GM19239 (cell line): ENCODE results near the gene BTN1A1.
A peak's percentile ranks its signal among the peaks of the same experiment; 100 is the strongest.

Experiments
- DNase-seq: peaks from one replicate; pipeline ENCODE4 v3.0.0; 2011; ENCODE audit warnings: low spot score; ENCODE audit not compliant: insufficient read length
- FAIRE-seq: peaks from 2 replicates; lab custom pipeline; 2011; peaks lifted over from hg19 to GRCh38; lab: Jason Lieb, UNC

The BTN1A1 gene

DNA sequence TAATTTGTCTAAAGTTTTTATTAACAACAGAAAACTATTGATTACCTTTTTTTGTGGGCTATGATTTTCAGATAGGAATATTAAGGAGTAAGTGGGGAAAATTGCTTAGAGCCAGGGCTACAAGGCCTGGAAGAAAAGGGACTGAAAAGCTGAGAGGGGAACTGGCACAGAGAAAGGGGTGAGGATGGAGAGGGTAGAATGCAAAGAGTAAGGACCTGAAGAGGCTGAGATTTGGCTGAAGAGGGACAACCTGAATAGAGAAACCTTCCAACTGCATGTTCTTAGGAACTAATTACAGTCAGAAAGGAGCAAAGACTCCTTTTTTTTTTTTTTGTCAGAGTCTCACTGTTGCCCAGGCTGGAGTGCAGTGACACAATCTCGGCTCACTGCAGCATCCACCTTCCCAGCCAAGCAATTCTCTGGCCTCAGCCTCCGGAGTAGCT is 25.6 kb upstream of the BTN1A1 start:
- no peak for DNase-seq
- peak; percentile 33 for FAIRE-seq

DNA sequence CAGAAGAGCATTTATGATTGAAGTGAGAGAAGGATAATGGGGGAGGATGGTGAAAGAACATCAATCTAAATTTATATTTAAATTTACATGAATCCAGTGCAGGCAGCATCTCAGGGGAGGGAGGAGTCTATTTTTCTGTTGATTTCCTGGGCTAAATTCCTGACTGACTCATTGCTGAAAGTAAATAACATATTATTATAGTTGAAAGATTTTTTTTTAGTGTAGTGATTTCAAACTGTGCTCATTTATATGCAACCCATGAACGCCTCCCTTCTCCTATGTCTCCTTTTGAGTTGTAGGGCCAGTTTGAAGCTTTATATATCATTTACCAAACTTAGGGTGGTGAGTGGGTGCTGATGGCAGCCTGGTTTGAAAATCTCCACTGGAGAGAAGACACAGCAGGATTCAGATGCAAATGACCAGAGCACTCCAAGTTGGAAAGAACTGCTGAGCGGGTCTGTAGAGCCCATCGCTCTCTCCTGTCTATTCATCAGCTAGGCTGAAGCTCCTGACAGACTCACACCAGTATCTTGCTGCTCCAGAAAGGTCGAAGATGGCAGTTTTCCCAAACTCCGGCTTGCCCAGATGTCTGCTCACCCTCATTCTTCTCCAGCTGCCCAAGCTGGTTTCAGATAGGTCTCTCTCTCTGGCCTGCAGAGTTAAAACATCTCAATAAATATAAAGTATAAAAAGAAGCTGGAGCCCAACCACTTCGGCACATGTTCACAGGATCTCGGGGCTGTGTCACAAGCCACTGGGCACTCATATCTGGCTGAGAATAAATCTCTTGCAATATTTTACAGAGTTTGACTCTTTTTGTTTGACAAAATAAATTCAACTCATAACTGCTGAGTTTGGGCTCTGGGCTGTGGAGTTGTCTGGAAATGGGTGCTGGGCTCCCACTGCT is 24.0 kb upstream of the BTN1A1 start:
- DNase-seq (no peak), FAIRE-seq (no peak)

DNA sequence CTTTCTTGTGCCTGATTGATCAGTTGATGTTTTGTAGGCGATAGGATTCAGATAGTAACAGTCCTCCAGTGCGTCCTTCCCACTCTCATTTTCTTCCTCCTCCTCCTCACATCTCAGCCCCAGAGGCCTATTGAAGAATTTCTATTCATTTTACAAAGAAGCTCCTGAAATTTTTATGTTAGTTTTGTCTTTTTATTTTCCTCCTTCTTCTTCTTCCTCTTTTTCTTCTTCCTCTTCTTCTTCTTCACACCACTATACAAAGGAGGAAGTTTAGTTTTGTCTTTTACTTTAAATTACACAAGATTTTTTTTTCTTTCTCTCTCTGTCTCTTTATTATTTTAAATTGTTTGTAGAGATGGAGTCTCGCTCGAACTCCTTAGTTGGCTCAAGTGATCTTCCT is 23.2 kb upstream of the BTN1A1 start:
- DNase-seq (no peak), FAIRE-seq (no peak)

DNA sequence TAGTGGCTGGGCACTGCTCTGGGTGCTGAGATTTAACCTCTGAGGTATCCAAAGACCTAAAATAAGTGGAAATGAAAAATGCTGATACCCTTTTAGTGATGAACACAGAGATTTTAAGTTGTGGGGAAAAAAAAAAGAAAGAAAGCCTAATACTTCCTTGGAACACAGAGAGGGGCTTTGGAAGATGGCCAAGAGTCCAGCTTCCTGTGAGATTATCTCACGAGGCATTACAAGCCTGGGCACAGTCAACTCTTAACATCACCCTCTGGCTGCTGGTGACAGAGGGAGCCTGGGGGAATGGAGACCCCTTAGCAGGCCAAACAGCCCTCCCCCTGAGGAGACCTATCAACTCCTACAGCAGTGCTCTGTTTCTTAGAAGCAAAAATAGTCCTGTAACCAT is 22.7 kb upstream of the BTN1A1 start:
- DNase-seq: no peak
- FAIRE-seq: no peak

DNA sequence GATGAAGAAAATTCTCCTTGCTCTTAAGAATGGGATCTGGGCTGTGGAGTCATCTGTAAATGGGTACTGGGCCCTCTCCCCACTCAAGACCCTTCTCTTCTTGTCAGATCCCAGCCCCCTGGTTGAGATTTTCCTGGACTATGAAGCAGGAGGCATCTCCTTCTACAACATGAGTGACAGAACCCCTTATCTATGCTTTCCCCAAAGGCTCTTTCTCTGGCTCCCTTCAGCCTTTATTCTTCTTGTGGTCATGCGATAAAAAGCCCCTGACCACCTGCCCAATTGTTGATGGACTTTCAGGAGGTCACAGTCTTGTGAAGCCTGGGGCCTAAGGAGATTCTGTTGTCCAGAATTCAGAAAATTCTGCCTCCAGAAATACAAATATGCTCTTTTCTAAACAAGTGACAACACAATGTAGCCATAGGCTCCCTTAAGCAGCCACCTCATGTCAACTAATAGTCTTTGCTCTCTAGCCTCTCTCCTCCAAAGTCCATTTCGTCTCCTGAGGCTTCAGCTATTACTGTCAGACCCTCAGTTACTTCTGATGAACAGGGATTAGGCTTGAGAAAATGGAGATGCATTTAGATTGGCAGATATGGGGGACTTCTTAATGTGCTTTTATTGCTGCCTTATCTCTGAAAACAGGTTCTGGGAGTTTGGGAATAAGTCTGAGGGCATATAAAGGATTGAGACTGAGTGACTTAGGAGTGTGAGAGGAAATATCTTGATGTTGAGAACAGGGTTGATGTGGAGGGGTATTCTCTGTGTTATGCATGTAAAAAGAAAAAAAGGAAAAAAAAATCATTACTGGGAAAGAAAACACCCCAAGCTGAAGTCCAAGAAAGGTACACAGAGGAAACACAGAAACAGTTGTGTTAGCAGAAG is 21.8 kb upstream of the BTN1A1 start:
- DNase-seq (no peak), FAIRE-seq (no peak)

DNA sequence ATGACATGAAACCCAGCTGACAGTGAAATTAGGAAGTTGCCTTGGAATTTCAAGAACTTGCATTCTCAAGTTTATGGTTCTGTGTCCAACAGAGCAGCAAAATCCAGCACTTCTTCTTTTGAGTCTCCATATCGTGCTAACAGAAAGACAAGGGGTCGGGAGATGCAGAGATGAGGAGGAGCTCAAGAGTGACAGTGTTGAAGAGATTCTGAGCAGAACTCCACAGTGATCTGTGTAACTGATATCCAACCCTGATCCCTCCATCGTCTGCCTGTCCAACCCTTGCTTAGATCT is 21.2 kb upstream of the BTN1A1 start:
- FAIRE-seq: no peak
- DNase-seq: no peak

DNA sequence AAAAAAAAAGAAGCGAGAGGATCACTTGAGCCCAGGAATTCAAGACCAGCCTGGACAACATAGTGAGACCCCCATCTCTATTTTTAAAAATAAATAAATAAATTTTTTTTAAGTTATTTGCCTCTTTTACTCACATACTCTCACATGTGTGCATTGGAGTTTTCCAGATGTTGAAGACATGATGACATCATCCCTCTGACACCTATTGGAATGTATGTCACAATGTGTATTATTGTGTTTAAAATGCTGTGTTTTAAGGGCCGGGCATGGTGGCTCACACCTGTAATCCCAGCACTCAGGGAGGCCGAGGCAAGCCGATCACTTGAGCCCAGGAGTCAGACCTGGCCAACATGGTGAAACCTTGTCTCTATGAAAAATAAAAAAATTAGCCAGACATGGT is 17.8 kb upstream of the BTN1A1 start:
- no peak for FAIRE-seq
- no peak for DNase-seq

DNA sequence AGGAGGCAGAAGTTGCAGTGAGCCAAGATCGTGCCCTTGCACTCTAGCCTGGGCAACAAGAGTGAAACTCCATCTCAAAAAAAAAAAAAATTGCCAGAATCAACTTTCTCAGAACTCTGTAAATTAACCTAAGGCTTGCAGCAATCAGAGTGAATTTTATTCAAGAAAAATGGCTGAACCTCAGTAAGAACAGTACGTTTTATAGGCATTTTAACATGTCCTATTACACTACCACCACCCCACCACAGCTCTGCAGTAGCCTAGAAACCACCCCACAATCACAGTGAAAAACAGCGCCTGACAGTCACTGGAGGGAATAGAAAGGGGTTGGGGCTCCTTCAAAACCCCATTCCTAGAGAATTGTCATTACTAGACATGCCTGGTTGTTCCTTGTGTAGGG is 16.4 kb upstream of the BTN1A1 start:
- DNase-seq (no peak), FAIRE-seq (no peak)

DNA sequence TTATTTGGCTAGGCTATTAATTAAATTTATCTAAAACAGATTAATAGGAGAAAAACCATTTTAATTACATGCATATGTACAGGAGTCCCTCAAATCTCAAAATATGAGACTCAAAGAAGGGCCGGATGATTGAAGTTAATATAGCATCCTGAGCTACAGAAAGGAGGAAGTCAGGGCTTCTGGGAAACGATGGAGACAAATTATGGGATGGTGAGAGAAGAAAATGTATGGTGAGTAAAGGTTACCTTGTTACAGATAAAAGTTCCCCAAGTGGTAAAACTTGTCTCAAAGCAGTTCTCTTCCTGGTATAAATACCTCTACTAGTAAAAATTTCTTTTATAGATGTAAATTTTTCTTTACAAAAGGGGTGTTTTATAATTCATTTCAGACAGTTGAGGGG is 15.9 kb upstream of the BTN1A1 start:
- DNase-seq (no peak), FAIRE-seq (no peak)

DNA sequence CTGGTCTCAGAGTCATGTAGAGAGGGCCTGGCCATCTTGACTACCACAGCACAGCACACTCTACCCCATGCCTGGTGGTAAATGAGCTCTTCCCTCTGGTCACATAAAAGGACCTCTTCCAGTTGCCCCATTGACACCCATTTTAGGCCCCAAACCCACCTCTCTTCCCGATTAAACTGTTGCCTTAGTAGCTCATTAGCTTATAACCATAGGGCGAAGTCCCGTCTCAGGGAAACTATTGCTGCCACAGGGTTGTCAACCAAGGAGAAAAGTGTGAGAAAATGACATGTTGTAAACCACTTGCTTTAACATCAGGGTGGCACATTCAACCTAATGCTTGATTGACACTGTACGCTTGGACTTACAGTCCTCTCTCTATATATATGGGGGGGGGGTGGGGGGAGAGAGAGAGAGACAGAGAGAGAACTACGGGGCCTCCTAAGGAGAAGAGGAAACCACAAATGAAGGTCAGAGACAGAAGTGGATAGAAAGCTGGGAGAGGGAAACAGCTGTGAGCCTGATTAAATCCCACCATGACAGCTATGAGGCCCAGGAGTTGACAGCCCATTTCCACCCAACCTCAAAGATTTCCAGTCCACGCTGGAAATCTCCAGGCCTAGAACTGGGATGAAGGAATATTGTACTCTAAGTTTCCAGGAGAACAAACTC is 14.9 kb upstream of the BTN1A1 start:
- DNase-seq (no peak), FAIRE-seq (no peak)

DNA sequence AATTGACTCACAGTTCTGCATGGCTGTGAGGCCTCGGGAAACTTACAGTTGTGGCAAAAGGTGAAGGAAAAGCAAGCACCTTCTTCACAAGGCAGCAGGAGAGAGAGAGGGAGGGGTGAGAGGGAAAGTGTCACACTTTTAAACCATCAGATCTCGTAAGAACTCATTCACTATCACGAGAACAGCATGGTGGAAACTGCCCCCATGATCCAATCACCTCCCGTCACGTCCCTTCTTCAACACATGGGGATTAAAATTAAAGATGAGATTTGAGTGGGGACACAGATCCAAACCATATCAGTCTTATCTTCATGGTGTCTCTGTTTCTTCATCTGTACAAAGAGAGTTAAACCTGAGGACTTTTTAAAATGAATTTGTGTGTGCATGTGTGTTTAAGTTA is 13.7 kb upstream of the BTN1A1 start:
- FAIRE-seq (no peak), DNase-seq (no peak)

DNA sequence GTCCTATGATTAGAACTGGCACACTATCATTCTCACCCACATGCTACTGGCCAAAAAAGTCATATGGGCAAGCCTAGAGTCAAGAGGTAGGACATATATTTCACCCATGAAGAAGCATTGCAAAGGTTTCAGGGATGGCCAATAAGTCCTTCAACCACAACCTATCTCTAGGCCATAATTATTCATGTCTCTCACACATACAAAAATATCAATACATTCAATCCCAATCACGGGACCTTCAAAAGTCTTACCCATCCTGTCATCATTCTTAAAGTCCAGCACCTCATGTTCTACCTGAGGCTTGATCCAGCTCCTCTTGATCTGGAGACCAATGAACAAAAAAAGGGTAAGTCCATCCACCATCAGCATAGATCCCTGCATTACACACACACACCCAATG is 12.6 kb upstream of the BTN1A1 start:
- no peak for FAIRE-seq

DNA sequence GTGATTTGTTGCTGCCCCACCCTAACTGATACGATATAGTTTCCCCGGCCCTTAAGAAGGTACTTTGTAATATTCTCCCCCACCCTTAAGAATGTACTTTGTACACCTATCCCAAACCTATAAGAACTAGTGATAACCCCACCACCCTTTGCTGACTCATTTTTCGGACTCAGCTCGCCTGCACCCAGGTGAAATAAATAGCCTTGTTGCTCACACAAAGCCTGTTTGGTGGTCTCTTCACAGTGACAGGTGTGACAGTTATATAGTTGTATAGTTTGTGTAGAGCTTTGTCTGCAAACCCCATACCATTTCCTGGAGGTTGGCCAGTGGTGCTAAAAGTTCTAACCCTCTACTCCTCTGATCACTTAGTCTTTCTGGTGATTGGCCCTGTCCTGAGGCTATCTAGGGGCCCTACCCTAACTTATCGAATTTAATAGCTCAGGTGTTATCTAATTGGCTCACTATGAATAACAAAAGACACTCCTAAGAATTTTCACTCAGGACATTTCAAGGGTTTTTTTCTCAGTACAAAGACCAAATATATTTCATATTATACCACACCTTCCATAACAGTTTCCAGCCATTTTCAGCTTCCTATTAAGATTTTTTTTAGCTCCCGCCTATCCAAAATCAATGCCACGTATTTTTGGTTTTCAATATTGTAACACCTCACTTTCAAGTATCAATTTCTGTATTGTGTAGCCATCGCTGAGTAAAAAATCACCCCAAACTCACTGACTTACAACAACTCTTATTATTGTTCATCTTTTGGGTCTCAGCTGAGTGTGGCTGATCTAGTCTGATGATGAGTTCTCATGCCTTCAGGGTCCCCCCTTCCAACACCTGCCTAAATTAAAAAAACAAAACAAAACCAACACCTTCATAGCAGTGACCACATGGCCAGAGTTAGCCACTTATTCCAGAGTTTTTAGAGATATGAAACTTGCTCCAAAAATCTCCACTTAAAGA is 9.8 kb upstream of the BTN1A1 start:
- DNase-seq: no peak
- no peak for FAIRE-seq

More for the DNA sequence above, 12.6 kb upstream of the BTN1A1 start:
- DNase-seq: no peak

DNA sequence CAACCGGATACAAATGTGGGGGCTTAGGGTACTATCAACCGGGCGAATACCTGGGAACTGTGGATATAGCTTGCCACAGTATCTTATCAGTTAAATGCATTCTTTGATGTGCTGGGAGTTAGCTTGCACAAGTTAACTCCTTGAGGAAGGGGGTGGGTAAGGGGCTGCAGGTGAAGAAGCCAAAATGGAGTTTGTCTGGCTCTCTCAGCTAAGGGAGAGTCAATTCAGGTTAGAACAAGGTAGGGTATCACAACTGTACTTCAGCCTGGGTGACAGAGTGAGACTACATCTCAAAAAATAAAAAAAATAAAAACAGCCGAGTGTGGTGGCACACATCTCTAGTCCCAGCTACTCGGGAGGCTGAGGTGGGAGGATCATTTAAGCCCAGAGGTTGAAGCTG is 8.5 kb upstream of the BTN1A1 start:
- FAIRE-seq (no peak), DNase-seq (no peak)

DNA sequence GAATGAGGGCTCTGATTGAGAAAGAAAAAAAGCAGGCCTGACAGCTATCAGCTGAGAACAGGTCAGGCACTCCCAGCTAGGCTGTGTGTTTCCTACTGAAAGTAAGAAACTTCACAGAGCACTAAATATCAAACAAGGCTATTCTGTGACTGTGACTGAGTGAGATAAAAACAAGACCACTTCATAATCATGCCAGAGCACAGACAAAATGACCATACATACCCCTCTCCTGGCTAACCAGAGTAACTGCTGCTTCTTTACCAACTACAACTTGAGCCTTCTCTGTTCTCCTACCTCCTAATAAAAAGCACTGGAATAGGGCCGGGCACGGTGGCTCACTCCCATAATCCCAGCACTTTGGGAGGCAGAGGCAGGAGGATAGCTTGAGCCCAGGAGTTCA is 6.8 kb upstream of the BTN1A1 start:
- FAIRE-seq (peak; percentile 70), DNase-seq (no peak)

DNA sequence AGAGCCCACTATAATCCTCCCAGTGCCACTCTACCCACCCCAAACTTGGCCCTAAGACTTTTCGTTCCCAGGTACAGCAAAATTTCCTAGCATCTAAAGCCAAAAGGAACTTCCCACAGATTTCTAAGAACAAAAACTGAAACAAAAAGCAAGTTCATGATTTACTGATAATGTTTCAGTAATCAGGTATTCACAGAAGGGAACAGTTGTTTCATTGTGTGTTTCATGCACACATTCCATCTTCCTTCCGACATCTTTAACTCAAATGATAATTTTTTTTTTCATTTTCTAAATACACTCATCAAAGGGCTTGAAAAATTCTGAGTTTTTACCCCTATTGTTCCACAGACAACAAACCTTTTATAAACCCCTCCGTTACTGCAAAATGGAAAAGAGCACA is 6.0 kb upstream of the BTN1A1 start:
- peak; percentile 56 for FAIRE-seq
- DNase-seq: no peak

DNA sequence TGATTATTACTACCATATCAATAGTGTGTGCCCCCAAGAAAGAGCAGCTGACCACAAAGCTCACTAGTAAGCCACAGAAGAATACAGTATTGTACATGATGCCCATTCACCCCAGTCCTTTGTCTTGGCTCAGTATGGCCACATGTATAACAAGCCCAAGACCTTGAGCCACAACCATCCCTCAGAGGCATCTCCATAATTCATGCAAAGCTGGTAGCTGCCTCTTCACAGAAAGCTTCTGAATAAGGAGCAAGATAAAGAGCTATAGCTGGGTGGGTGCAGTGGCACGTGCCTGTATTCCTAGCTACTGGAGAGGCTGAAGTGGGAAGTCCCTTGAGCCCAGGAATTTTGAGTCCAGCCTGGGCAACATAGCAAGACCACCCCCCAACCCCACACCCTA is 4.8 kb upstream of the BTN1A1 start:
- FAIRE-seq (no peak), DNase-seq (no peak)

DNA sequence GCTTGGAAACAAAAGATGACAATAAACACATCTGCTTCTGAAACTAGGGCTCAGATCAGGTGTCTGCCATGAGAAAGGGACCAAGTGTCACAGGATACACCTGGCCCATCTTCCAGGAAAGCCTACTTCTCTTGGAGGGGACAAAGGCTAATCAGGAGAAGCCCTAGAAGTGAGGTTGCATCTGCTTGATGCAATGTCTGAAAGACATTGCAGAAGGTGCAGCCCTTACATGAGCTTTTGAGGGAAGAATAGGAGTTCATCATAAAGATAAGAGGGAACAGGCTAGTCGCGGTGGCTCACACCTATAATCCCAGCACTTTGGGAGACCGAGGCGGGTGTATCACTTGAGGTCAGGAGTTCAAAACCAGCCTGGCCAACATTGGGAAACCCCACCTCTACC is 2.5 kb upstream of the BTN1A1 start:
- DNase-seq (no peak), FAIRE-seq (no peak)

DNA sequence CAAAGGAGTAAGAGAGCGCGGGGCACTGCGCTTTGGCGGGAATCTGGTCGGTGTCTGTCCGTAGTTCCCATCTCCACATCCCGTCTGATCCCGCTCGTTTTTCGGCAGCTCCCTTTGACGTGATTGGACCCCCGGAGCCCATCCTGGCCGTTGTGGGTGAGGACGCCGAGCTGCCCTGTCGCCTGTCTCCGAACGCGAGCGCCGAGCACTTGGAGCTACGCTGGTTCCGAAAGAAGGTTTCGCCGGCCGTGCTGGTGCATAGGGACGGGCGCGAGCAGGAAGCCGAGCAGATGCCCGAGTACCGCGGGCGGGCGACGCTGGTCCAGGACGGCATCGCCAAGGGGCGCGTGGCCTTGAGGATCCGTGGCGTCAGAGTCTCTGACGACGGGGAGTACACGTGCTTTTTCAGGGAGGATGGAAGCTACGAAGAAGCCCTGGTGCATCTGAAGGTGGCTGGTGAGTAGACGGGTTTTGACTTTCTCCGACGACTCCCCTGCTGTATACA is 1.4 kb downstream of the BTN1A1 start:
- peak; percentile 13 for DNase-seq
- FAIRE-seq: peak; percentile 73

DNA sequence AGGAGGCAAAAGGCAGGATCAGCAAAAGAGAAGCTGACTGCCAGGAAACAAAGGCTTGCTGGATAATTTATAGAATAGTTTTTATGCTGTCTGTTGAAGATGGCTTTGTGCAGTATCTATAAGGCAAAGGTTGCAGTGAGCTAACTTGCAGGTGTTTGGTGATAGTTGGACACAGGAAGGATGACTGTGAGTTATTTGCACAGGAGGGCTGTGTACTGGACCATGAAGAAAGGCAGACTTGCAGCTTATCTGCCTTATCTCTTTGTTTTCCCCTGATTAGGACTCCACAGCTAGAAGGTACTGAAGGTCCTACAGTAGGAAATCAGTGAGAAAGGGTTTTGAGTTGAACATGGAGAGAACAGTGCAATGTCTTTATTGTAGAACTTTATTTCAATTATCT is 2.1 kb downstream of the BTN1A1 start:
- peak; percentile 79 for FAIRE-seq
- DNase-seq: no peak
